K562 (cell line): ENCODE results near the gene GOLIM4.

Experiments
- DPF2 ChIP-seq: fragments of 450-650 bp; IDR thresholded peaks from 2 replicates; pipeline ENCODE4 v1.6.1; 2016
- GABPA ChIP-seq: fragments of 200-800 bp; sonication (Bioruptor generic); conservative IDR thresholded peaks from 2 replicates; pipeline ENCODE4 v1.6.1; 2016; ENCODE audit warnings: low read depth, missing genetic modification characterization, missing compliant biosample characterization
- L3MBTL2 ChIP-seq: fragments of 450-650 bp; IDR thresholded peaks from 2 replicates; pipeline ENCODE4 v1.6.1; 2016; ENCODE audit warnings: mild to moderate bottlenecking, moderate library complexity
- PHF20 ChIP-seq: fragments of 450-650 bp; IDR thresholded peaks from 2 replicates; pipeline ENCODE4 v1.6.1; 2018; ENCODE audit not compliant: partially characterized antibody
- PML ChIP-seq: IDR thresholded peaks from 2 replicates; pipeline ENCODE4 v1.6.1; 2012; ENCODE audit warnings: low read length, inconsistent platforms
- POLR2A ChIP-seq: fragments of 450-650 bp; conservative IDR thresholded peaks from 2 replicates; pipeline ENCODE4 v1.6.1; 2016
- POLR2AphosphoS2 ChIP-seq: IDR thresholded peaks from 2 replicates; pipeline ENCODE4 v1.6.1; 2012; ENCODE audit warnings: low read length, improper control_type of control experiment
- SIRT6 ChIP-seq: IDR thresholded peaks from one replicate; pipeline ENCODE4 v1.6.1; 2012; ENCODE audit warnings: low read depth, mild to moderate bottlenecking, control low read depth, inconsistent platforms, low read length, moderate library complexity
- SNIP1 ChIP-seq: fragments of 450-650 bp; IDR thresholded peaks from 2 replicates; pipeline ENCODE4 v1.7.1; 2017; ENCODE audit warnings: low read depth, mild to moderate bottlenecking
- TAF1 ChIP-seq: IDR thresholded peaks from 2 replicates; pipeline ENCODE4 v1.6.1; 2011; ENCODE audit warnings: mild to moderate bottlenecking, low read length, moderate library complexity; ENCODE audit not compliant: insufficient read depth, control insufficient read depth, severe bottlenecking; ENCODE audit errors: extremely low read depth
- ZBTB7A ChIP-seq: IDR thresholded peaks from 2 replicates; pipeline ENCODE4 v1.6.1; 2011; ENCODE audit warnings: low read depth, mild to moderate bottlenecking, low read length, moderate library complexity, borderline replicate concordance; ENCODE audit not compliant: control insufficient read depth
- ZKSCAN1 ChIP-seq: fragments of 150-350 bp; IDR thresholded peaks from 2 replicates; pipeline ENCODE4 v1.6.1; 2016; ENCODE audit warnings: low read depth, low read length
- TF ChIP-seq, protein P1 (sequence below), 3 experiments: IDR thresholded peaks in 2 of 3; conservative IDR thresholded peaks in 1 of 3; 2 replicates each; pipeline ENCODE4 v1.5.1; 2011 to 2012; ENCODE audit warnings: low read length in 3 of 3, mild to moderate bottlenecking in 3 of 3, control low read depth in 2 of 3, improper control_type of control experiment in 1 of 3, inconsistent platforms in 1 of 3, low read depth in 1 of 3, mixed read lengths in 1 of 3, moderate library complexity in 1 of 3; ENCODE audit not compliant: insufficient read depth in 2 of 3
- TF ChIP-seq, protein P2 (sequence below): fragments of 450-650 bp; formaldehyde crosslinking; IDR thresholded peaks from 2 replicates; pipeline ENCODE4 v1.4.0; 2022; ENCODE audit warnings: missing genetic modification characterization

DNA sequence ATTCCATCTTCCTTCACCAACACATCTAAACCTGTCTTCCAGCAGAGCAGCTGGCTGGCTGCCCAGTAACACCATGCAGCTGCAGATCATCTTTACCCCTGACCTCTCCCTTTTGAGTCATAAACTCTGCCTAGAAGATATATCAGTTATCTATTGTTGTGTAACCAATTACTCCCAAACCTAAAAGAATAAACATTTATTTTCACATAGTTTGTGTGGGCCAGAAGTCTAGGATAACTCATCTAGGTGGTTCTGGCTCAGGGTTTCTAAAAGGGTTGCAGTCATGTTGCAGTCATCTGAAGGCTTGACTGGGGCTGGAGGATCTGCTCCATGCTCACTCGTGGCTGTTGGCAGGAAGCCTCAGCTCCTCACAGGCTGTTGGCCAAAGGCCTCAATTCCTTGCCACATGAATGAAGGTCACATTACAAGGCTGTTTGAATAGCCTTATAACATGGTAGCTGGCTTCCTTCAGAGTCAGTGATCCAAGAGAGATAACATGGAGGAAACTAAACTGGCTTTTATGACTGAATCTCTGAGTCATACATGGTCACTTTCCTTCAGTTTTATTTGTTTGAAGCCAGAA is 92.8 kb downstream of the GOLIM4 start:
- no peak for TF ChIP-seq PML
- TF ChIP-seq ZBTB7A: no peak
- TF ChIP-seq, protein P1, sequence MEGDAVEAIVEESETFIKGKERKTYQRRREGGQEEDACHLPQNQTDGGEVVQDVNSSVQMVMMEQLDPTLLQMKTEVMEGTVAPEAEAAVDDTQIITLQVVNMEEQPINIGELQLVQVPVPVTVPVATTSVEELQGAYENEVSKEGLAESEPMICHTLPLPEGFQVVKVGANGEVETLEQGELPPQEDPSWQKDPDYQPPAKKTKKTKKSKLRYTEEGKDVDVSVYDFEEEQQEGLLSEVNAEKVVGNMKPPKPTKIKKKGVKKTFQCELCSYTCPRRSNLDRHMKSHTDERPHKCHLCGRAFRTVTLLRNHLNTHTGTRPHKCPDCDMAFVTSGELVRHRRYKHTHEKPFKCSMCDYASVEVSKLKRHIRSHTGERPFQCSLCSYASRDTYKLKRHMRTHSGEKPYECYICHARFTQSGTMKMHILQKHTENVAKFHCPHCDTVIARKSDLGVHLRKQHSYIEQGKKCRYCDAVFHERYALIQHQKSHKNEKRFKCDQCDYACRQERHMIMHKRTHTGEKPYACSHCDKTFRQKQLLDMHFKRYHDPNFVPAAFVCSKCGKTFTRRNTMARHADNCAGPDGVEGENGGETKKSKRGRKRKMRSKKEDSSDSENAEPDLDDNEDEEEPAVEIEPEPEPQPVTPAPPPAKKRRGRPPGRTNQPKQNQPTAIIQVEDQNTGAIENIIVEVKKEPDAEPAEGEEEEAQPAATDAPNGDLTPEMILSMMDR (IDR thresholded peaks at IDR 0.05 in 2 of 3, conservative IDR thresholded peaks at IDR 0.05 in 1 of 3; ENCODE audit: insufficient read depth in 2 of 3, low read depth in 1 of 3, low read length in 3 of 3): no peak
- TF ChIP-seq TAF1: no peak
- TF ChIP-seq GABPA: no peak
- no peak for TF ChIP-seq SIRT6
- no peak for TF ChIP-seq POLR2AphosphoS2
- no peak for TF ChIP-seq POLR2A
- TF ChIP-seq ZKSCAN1: no peak
- peak; percentile 49 for TF ChIP-seq DPF2
- no peak for TF ChIP-seq PHF20
- no peak for TF ChIP-seq L3MBTL2
- no peak for TF ChIP-seq SNIP1
- TF ChIP-seq, protein P2, sequence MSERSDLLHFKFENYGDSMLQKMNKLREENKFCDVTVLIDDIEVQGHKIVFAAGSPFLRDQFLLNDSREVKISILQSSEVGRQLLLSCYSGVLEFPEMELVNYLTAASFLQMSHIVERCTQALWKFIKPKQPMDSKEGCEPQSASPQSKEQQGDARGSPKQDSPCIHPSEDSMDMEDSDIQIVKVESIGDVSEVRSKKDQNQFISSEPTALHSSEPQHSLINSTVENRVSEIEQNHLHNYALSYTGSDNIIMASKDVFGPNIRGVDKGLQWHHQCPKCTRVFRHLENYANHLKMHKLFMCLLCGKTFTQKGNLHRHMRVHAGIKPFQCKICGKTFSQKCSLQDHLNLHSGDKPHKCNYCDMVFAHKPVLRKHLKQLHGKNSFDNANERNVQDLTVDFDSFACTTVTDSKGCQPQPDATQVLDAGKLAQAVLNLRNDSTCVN (CRISPR knock-in tag): no peak
